Trophoblast cell (in vitro differentiated cells and primary cell): Measurements from ENCODE around the gene COPG2.
A peak's percentile ranks its signal among the peaks of the same experiment; 100 is the strongest.

Source experiments
- DNase-seq, 2 donors: peaks; one replicate each; pipeline ENCODE4 v3.0.0-alpha.2; 2016
- H2AFZ ChIP-seq: 2 replicates; pipeline ENCODE4 v1.6.1; 2013; ENCODE audit warnings: low read length, moderate library complexity, mild to moderate bottlenecking; ENCODE audit not compliant: insufficient read depth, poor library complexity
- H2AK5ac ChIP-seq: 2 replicates; pipeline ENCODE4 v1.6.1; 2013; ENCODE audit warnings: mild to moderate bottlenecking, low read length
- H2BK120ac ChIP-seq: 2 replicates; pipeline ENCODE4 v1.6.1; 2013; ENCODE audit warnings: low read length, mild to moderate bottlenecking, moderate library complexity; ENCODE audit not compliant: insufficient read depth, poor library complexity
- H2BK12ac ChIP-seq: 2 replicates; pipeline ENCODE4 v1.6.1; 2013; ENCODE audit warnings: mild to moderate bottlenecking, low read length, moderate library complexity
- H2BK5ac ChIP-seq: 2 replicates; pipeline ENCODE4 v1.6.1; 2013; ENCODE audit warnings: low read length, low read depth, moderate library complexity, mild to moderate bottlenecking; ENCODE audit not compliant: poor library complexity
- H3K14ac ChIP-seq: 2 replicates; pipeline ENCODE4 v1.6.1; 2013; ENCODE audit warnings: mild to moderate bottlenecking, low read length
- H3K18ac ChIP-seq: 2 replicates; pipeline ENCODE4 v1.6.1; 2013; ENCODE audit warnings: mild to moderate bottlenecking, low read length
- H3K23ac ChIP-seq: 2 replicates; pipeline ENCODE4 v1.6.1; 2013; ENCODE audit warnings: low read length
- H3K27ac ChIP-seq: 2 replicates; pipeline ENCODE4 v1.5.1; 2013; ENCODE audit warnings: low read depth, mild to moderate bottlenecking, inconsistent platforms, low read length, moderate library complexity
- H3K27me3 ChIP-seq: 2 replicates; pipeline ENCODE4 v1.6.1; 2013; ENCODE audit warnings: inconsistent platforms, mild to moderate bottlenecking, low read length, moderate library complexity; ENCODE audit not compliant: insufficient read depth
- H3K36me3 ChIP-seq, 2 experiments: 1 replicate in 1 of 2; 2 replicates in 1 of 2; pipeline ENCODE4 v1.6.1; 2013; ENCODE audit warnings: low read length in 2 of 2, mild to moderate bottlenecking in 2 of 2, moderate library complexity in 1 of 2; ENCODE audit not compliant: insufficient read depth in 2 of 2, control insufficient read depth in 1 of 2
- H3K4ac ChIP-seq: 2 replicates; pipeline ENCODE4 v1.6.1; 2013; ENCODE audit warnings: low read depth, mild to moderate bottlenecking, low read length, moderate library complexity
- H3K4me1 ChIP-seq, 2 experiments: 1 replicate in 1 of 2; 2 replicates in 1 of 2; pipeline ENCODE4 v1.6.1; 2013; ENCODE audit warnings: low read length in 2 of 2, mild to moderate bottlenecking in 2 of 2, moderate library complexity in 1 of 2; ENCODE audit not compliant: insufficient read depth in 2 of 2, control insufficient read depth in 1 of 2
- H3K4me2 ChIP-seq: 2 replicates; pipeline ENCODE4 v1.6.1; 2013; ENCODE audit warnings: inconsistent platforms, mild to moderate bottlenecking, low read length, moderate library complexity
- H3K4me3 ChIP-seq: 2 replicates; pipeline ENCODE4 v1.5.1; 2013; ENCODE audit warnings: mild to moderate bottlenecking, low read depth, low read length, inconsistent platforms
- H3K79me1 ChIP-seq: one replicate; pipeline ENCODE4 v1.6.1; 2013; ENCODE audit warnings: low read length
- H3K79me2 ChIP-seq: 2 replicates; pipeline ENCODE4 v1.6.1; 2013; ENCODE audit warnings: low read length, mild to moderate bottlenecking; ENCODE audit not compliant: control insufficient read depth, insufficient read depth, poor library complexity
- H3K9ac ChIP-seq: 2 replicates; pipeline ENCODE4 v1.6.1; 2013; ENCODE audit warnings: mild to moderate bottlenecking, low read length
- H3K9me3 ChIP-seq: 2 replicates; pipeline ENCODE4 v1.6.1; 2013; ENCODE audit warnings: low read depth, mild to moderate bottlenecking, control low read depth, inconsistent platforms, low read length; ENCODE audit not compliant: insufficient read depth
- H4K12ac ChIP-seq: 2 replicates; pipeline ENCODE4 v1.6.1; 2013; ENCODE audit warnings: low read depth, mild to moderate bottlenecking, low read length, moderate library complexity
- H4K8ac ChIP-seq: 2 replicates; pipeline ENCODE4 v1.6.1; 2013; ENCODE audit warnings: low read depth, mild to moderate bottlenecking, low read length, moderate library complexity
- H4K91ac ChIP-seq: one replicate; pipeline ENCODE4 v1.6.1; 2013; ENCODE audit warnings: low read depth, mild to moderate bottlenecking, low read length, moderate library complexity
- WGBS: extraction: QIAGEN DNeasy Blood & Tissue Kit; methylation state at CpG from one replicate; pipeline ENCODE4 v1.1.7; 2013; ENCODE audit warnings: missing lambda C conversion rate; ENCODE audit not compliant: insufficient read length, insufficient coverage; ENCODE audit errors: extremely low coverage; 5-methylcytosine and 5-hydroxymethylcytosine counted together

The COPG2 gene

GRCh38 chr7:130669085-130669700 lies 645 bp upstream of the COPG2 start:
- Histone ChIP-seq H2AFZ (peak overlapping the region; percentile 42), H3K14ac (peak overlapping the region; percentile 29)

GRCh38 chr7:130667593-130668257 lies 823 bp downstream of the COPG2 start:
- Histone ChIP-seq H3K9me3 (no peaks in the 10 kb centered on the region), H2BK5ac (peak overlapping the region; percentile 86), H3K23ac (no peak overlapping the region), H2AFZ (peak overlapping the region; percentile 80), H4K8ac (peak overlapping the region; percentile 95), H3K9ac (peak overlapping the region; percentile 93), H3K4me1 (peaks cover 0 to 2% of the 10 kb centered on the region in 2 experiments), H2AK5ac (no peak overlapping the region), H3K27ac (peak overlapping the region; percentile 88), H3K4me2 (peak overlapping the region; percentile 74), H3K4ac (peak overlapping the region; percentile 73), H3K27me3 (no peaks in the 10 kb centered on the region), H3K18ac (peak overlapping the region; percentile 84), H4K12ac (peak overlapping the region; percentile 28), H3K4me3 (peak overlapping the region; percentile 93), H2BK120ac (no peak overlapping the region), H3K79me2 (peaks cover 5% of the 10 kb centered on the region), H2BK12ac (no peak overlapping the region), H3K79me1 (peaks cover 9% of the 10 kb centered on the region), H3K36me3 (peaks cover 0 to 2% of the 10 kb centered on the region in 2 experiments), H3K14ac (peak overlapping the region; percentile 90), H4K91ac (peak overlapping the region; percentile 53)
- peak in 1 of 2 donors; percentile 20 for DNase-seq
- no CpG with 5 or more reads among the region's 19 CpGs for WGBS

More at GRCh38 chr7:130669085-130669700, 645 bp upstream of the COPG2 start:
- Histone ChIP-seq H2BK5ac (peak overlapping the region; percentile 72), H4K8ac (peak overlapping the region; percentile 77), H4K91ac (no peak overlapping the region), H3K23ac (no peak overlapping the region), H2BK12ac (no peak overlapping the region), H3K4me2 (peak overlapping the region; percentile 72), H3K79me2 (peaks cover 5% of the 10 kb centered on the region), H3K4ac (peak overlapping the region; percentile 58), H3K9ac (peak overlapping the region; percentile 69), H3K4me3 (peak overlapping the region; percentile 93), H2AK5ac (no peak overlapping the region), H3K36me3 (no peaks in the 10 kb centered on the region), H3K27ac (no peak overlapping the region), H4K12ac (peak overlapping the region; percentile 81), H2BK120ac (peak overlapping the region; percentile 41), H3K4me1 (peaks cover 0 to 2% of the 10 kb centered on the region in 2 experiments), H3K79me1 (peaks cover 9% of the 10 kb centered on the region), H3K27me3 (no peaks in the 10 kb centered on the region), H3K18ac (peak overlapping the region; percentile 14), H3K9me3 (no peaks in the 10 kb centered on the region)
- no CpG with 5 or more reads among the region's 12 CpGs for WGBS
- DNase-seq, result no peak

- no CpG with 5 or more reads among the region's 2 CpGs for WGBS
- H4K91ac ChIP-seq, result no peak overlapping the region
These were observed 6.1 kb downstream of the COPG2 start for GRCh38 chr7:130662426-130662825.

GRCh38 chr7:130655286-130655685 lies 13.3 kb downstream of the COPG2 start:
- Histone ChIP-seq H2AFZ (no peak overlapping the region), H3K4me1 (no peaks in the 10 kb centered on the region), H3K18ac (no peak overlapping the region), H2BK12ac (no peak overlapping the region), H3K27ac (no peak overlapping the region), H4K12ac (no peak overlapping the region), H2BK120ac (no peak overlapping the region), H4K8ac (no peak overlapping the region), H4K91ac (no peak overlapping the region), H3K9me3 (no peaks in the 10 kb centered on the region), H3K4me3 (no peak overlapping the region), H3K79me1 (no peaks in the 10 kb centered on the region), H3K4ac (no peak overlapping the region), H2BK5ac (no peak overlapping the region), H3K23ac (no peak overlapping the region), H3K27me3 (no peaks in the 10 kb centered on the region), H3K4me2 (no peak overlapping the region), H3K79me2 (no peaks in the 10 kb centered on the region), H3K14ac (no peak overlapping the region), H2AK5ac (no peak overlapping the region), H3K36me3 (peaks cover 0 to 2% of the 10 kb centered on the region in 2 experiments), H3K9ac (no peak overlapping the region)
- no peak for DNase-seq
- no CpG with 5 or more reads among the region's 4 CpGs for WGBS

More at GRCh38 chr7:130662426-130662825, 6.1 kb downstream of the COPG2 start:
- Histone ChIP-seq H2BK5ac (no peak overlapping the region), H3K79me2 (no peaks in the 10 kb centered on the region), H4K8ac (no peak overlapping the region), H3K9me3 (no peaks in the 10 kb centered on the region), H2BK12ac (no peak overlapping the region), H2AK5ac (no peak overlapping the region), H3K79me1 (no peaks in the 10 kb centered on the region), H3K4me1 (no peaks in the 10 kb centered on the region), H2AFZ (no peak overlapping the region), H3K4ac (no peak overlapping the region), H3K27ac (no peak overlapping the region), H3K14ac (no peak overlapping the region), H3K4me3 (no peak overlapping the region), H4K12ac (no peak overlapping the region), H2BK120ac (no peak overlapping the region), H3K27me3 (no peaks in the 10 kb centered on the region), H3K36me3 (peaks cover 2 to 5% of the 10 kb centered on the region in 2 experiments), H3K18ac (no peak overlapping the region), H3K23ac (no peak overlapping the region), H3K4me2 (no peak overlapping the region), H3K9ac (no peak overlapping the region)
- DNase-seq, result peak; percentile 34 to 59
